Pancreas (tissue), 10 donors: ENCODE results near the gene ARFGAP3. TPM values are rescaled to one million over a fixed set of nuclear protein-coding genes. Genes with fewer than 3 reads are reported as not detected.

ENCODE experiments used
- ATAC-seq, 4 donors: fragments of 200-7000 bp; cut with Tn5 transposase; one replicate each; pipeline versions ENCODE4 v1.8.0 to v1.9.1; 2020; ENCODE audit warnings: mild to moderate bottlenecking in 4 of 4, moderate library complexity in 4 of 4
- DNase-seq, 6 donors: peaks; one replicate each; pipeline ENCODE4 v3.0.0-alpha.2; 2020
- FAIRE-seq: peaks from 2 replicates; lab custom pipeline; 2012; peaks lifted over from hg19 to GRCh38; lab: Jason Lieb, UNC
- H3K27ac ChIP-seq, 4 donors: fragments of 200-600 bp; sonication (generic); 1 replicate in 3 of 4; 2 replicates in 1 of 4; pipeline versions ENCODE4 v1.5.0 to v1.8.0; 2020
- H3K27me3 ChIP-seq, 4 donors: fragments of 200-600 bp; one replicate each; pipeline ENCODE4 v1.8.0; 2021
- H3K36me3 ChIP-seq, 3 donors: fragments of 200-600 bp; sonication (generic) in 1 of 3; one replicate each; pipeline versions ENCODE4 v1.5.0 to v1.8.0; 2020 to 2021
- H3K4me1 ChIP-seq, 3 donors: fragments of 200-600 bp; one replicate each; pipeline ENCODE4 v1.8.0; 2021
- H3K4me3 ChIP-seq, 4 donors: fragments of 200-600 bp; sonication (generic) in 2 of 4; one replicate each; pipeline versions ENCODE4 v1.5.0 to v1.8.0; 2020 to 2021
- H3K9me3 ChIP-seq, 4 donors: fragments of 200-600 bp; one replicate each; pipeline ENCODE4 v1.8.0; 2021
- CTCF ChIP-seq, 4 donors: fragments of 200-600 bp; sonication (generic) in 3 of 4; IDR thresholded peaks; one replicate each; pipeline versions ENCODE4 v1.5.0 to v1.8.0; 2021; ENCODE audit warnings: antibody characterized with exemption in 4 of 4
- WGBS, 2 donors: extraction: QIAGEN DNeasy Blood & Tissue Kit; methylation state at CpG; one replicate each; pipeline ENCODE4 v1.1.7; 2013; 5-methylcytosine and 5-hydroxymethylcytosine counted together
- intact Hi-C, 3 donors: fragments of 100-400 bp; cut with DNase I; formaldehyde crosslinking; loops; one replicate each; pipeline versions ENCODE4 v1.11.1 to v1.14.2; 2022
- polyA plus RNA-seq, 2 donors: library from polyadenylated mRNA; stranded (reverse); fragments of 200-250 nt; gene quantifications; one replicate each; pipeline ENCODE4 v1.2.3, GENCODE V29; 2013
- total RNA-seq, 6 donors: library from RNA; stranded (reverse); fragmentation: NEBNext Ultra II Directional in 4 of 6; extraction: Animal tissue kit (Norgen Biotek cat#: 25700) in 4 of 6; gene quantifications; one replicate each; pipeline versions ENCODE4 v1.2.1 to v1.2.4, GENCODE V29; 2021 to 2023
- donor health status: healthy with polysubstance abuse.
- donor health status: DM: no; HTN: no; CAD: no; lungs with moderate emphysema.
- donor health status: DM: no; HTN: no; CAD: no.
- donor health status: control.
- donor health status: control.
- donor health status: Bipolar disorder and iron deficiency.
- donor health status: DM: yes; HTN: yes; CAD: no.
- donor health status: DM: no; HTN: no; CAD: no.
- donor health status: DM: no; HTN: no; CAD: no.
- donor health status: DM: yes; HTN: yes; CAD: no.

The ARFGAP3 gene
- total and polyA plus RNA-seq, 8 donors = 39.1 to 75.3 (median 61.1) TPM

- 19 to 25% methylated on average over 6 of the region's 6 CpGs for WGBS, 2 donors
- peak; percentile 81 for FAIRE-seq
- ATAC-seq = peak; percentile 76 to 98 (median 94)
- no peak overlapping the region for H3K4me3 ChIP-seq
- no peaks in the 10 kb centered on the region for H3K9me3 ChIP-seq
- H3K27ac ChIP-seq = no peak overlapping the region
- H3K27me3 ChIP-seq = no peaks in the 10 kb centered on the region
- H3K36me3 ChIP-seq = no peaks in the 10 kb centered on the region
- H3K4me1 ChIP-seq = no peaks in the 10 kb centered on the region
- intact Hi-C loops = loop anchor here in 1 of 3 donors (10.0 kb wide), 1 partner anchor 115 kb away; no protein-coding TSS in a partner anchor
- peak in 3 of 6 donors; percentile 55 to 64 (median 61) for DNase-seq
- peak; percentile 76 to 84 (median 76) for TF ChIP-seq CTCF (IDR thresholded peaks at IDR 0.05)
Measured at GRCh38 chr22:42780070-42780540, 77.0 kb downstream of the ARFGAP3 start.

GRCh38 chr22:42777126-42777525 lies 79.9 kb downstream of the ARFGAP3 start:
- DNase-seq = no peak
- H3K4me3 ChIP-seq = no peak overlapping the region
- no peaks in the 10 kb centered on the region for H3K27me3 ChIP-seq
- H3K4me1 ChIP-seq = no peaks in the 10 kb centered on the region
- no peak for FAIRE-seq
- no peak for ATAC-seq
- H3K27ac ChIP-seq = no peak overlapping the region
- intact Hi-C loops = no loop called here
- WGBS, 2 donors = 92 to 96% methylated on average over 12 of the region's 12 CpGs
- H3K9me3 ChIP-seq = no peaks in the 10 kb centered on the region
- no peak for TF ChIP-seq CTCF (IDR thresholded peaks at IDR 0.05)
- H3K36me3 ChIP-seq = no peaks in the 10 kb centered on the region

- no peak for TF ChIP-seq CTCF (IDR thresholded peaks at IDR 0.05)
- FAIRE-seq = no peak
- Histone ChIP-seq H3K27ac (no peak overlapping the region), H3K9me3 (no peaks in the 10 kb centered on the region), H3K4me3 (no peak overlapping the region), H3K4me1 (peaks cover 5 to 12% (median 12%) of the 10 kb centered on the region in 3 donors), H3K27me3 (no peaks in the 10 kb centered on the region), H3K36me3 (no peaks in the 10 kb centered on the region)
- peak in 2 of 4 donors; percentile 11 to 14 for ATAC-seq
- intact Hi-C loops = no loop called here
- 30 to 32% methylated on average over 14 of the region's 14 CpGs for WGBS, 2 donors
- DNase-seq = no peak
Measured at GRCh38 chr22:42773167-42773566, 83.9 kb downstream of the ARFGAP3 start.

GRCh38 chr22:42772647-42773046 lies 84.4 kb downstream of the ARFGAP3 start:
- FAIRE-seq = no peak
- intact Hi-C loops = no loop called here
- Histone ChIP-seq H3K27ac (no peak overlapping the region), H3K36me3 (no peaks in the 10 kb centered on the region), H3K9me3 (no peaks in the 10 kb centered on the region), H3K4me1 (peaks cover 5 to 12% (median 12%) of the 10 kb centered on the region in 3 donors), H3K27me3 (no peaks in the 10 kb centered on the region), H3K4me3 (no peak overlapping the region)
- no peak for TF ChIP-seq CTCF (IDR thresholded peaks at IDR 0.05)
- ATAC-seq = no peak
- 67 to 98% methylated on average over 3 of the region's 3 CpGs for WGBS, 2 donors
- DNase-seq = no peak

GRCh38 chr22:42770941-42771647 lies 86.0 kb downstream of the ARFGAP3 start:
- WGBS, 2 donors = 59 to 68% methylated on average over 15 of the region's 15 CpGs
- DNase-seq = no peak
- H3K27ac ChIP-seq = no peak overlapping the region
- intact Hi-C loops = no loop called here
- no peaks in the 10 kb centered on the region for H3K9me3 ChIP-seq
- no peak for ATAC-seq
- H3K36me3 ChIP-seq = no peaks in the 10 kb centered on the region
- no peak for FAIRE-seq
- H3K27me3 ChIP-seq = no peaks in the 10 kb centered on the region
- H3K4me1 ChIP-seq = peaks cover 5 to 12% (median 12%) of the 10 kb centered on the region in 3 donors
- no peak overlapping the region for H3K4me3 ChIP-seq
- no peak for TF ChIP-seq CTCF (IDR thresholded peaks at IDR 0.05)
